HepG2 (cell line): ENCODE results near the gene KRTAP1-4. TPM values are rescaled to one million over a fixed set of nuclear protein-coding genes. Genes with fewer than 3 reads are reported as not detected.

Experiments
- ATAC-seq: fragments of 200-7000 bp; cut with Tn5 transposase; 3 replicates; pipeline ENCODE4 v1.9.1; 2020; ENCODE audit warnings: mild to moderate bottlenecking, moderate library complexity
- BruUV-seq: library from RNA; stranded (reverse); fragments of 400-500 nt; replicated peaks from 2 replicates; lab custom pipeline; 2021; lab: Mats Ljungman, UMichigan
- CTCF ChIA-PET: fragments of 300-600 bp; formaldehyde crosslinking; extraction: SDS; loops from one replicate; lab custom pipeline; 2021; ENCODE audit warnings: low total read pairs, inconsistent platforms, low intra/inter-chr PET ratio; lab: Yijun Ruan, JAX
- POLR2A ChIA-PET: fragments of 350-600 bp; sonication (Branson Sonifier 250); formaldehyde crosslinking; loops from one replicate; lab custom pipeline; 2020; ENCODE audit warnings: antibody characterized with exemption, inconsistent platforms; lab: Yijun Ruan, JAX
- DNase-seq: peaks from one replicate; pipeline ENCODE4 v3.0.0-alpha.2; 2015; ENCODE audit warnings: low spot score
- FAIRE-seq: peaks from 3 replicates; lab custom pipeline; 2011; peaks lifted over from hg19 to GRCh38; lab: Jason Lieb, UNC
- H2AFZ ChIP-seq: one replicate; pipeline ENCODE4 v1.6.1; 2011; ENCODE audit warnings: low read length, inconsistent platforms
- H3K27ac ChIP-seq: fragments of 300-600 bp; 3 replicates; pipeline ENCODE4 v1.8.0; 2011; ENCODE audit warnings: mixed run types, mild to moderate bottlenecking, mixed read lengths, low read length, inconsistent platforms; ENCODE audit not compliant: insufficient read depth; ENCODE audit errors: extremely low read length
- H3K27me3 ChIP-seq, 2 experiments: fragments of 200-600 bp in 1 of 2; 2 replicates in 1 of 2; 3 replicates in 1 of 2; pipeline versions ENCODE4 v1.6.0 to v1.8.0; 2011; ENCODE audit warnings: low read length in 2 of 2, mild to moderate bottlenecking in 2 of 2, moderate library complexity in 2 of 2, inconsistent platforms in 1 of 2; ENCODE audit not compliant: insufficient read depth in 2 of 2, control insufficient read depth in 1 of 2
- H3K36me3 ChIP-seq, 2 experiments: fragments of 200-600 bp in 1 of 2; replicated peaks in 1 of 2; 2 replicates in 1 of 2; 3 replicates in 1 of 2; pipeline versions ENCODE4 v1.5.1 to v1.8.0; 2011; ENCODE audit warnings: low read length in 2 of 2, inconsistent platforms in 1 of 2; ENCODE audit not compliant: insufficient read depth in 2 of 2, control insufficient read depth in 1 of 2
- H3K4me1 ChIP-seq: 2 replicates; pipeline ENCODE4 v1.5.1; 2012; ENCODE audit warnings: low read length, inconsistent platforms; ENCODE audit not compliant: insufficient read depth
- H3K4me2 ChIP-seq: 2 replicates; pipeline ENCODE4 v1.6.0; 2011; ENCODE audit warnings: low read depth, low read length, inconsistent platforms
- H3K4me3 ChIP-seq, 3 experiments: fragments of 200-600 bp in 1 of 3; sonication (generic), shearing (Covaris generic) in 1 of 3; replicated peaks in 1 of 3; 2 replicates each; pipeline ENCODE4 v1.5.1; 2011 to 2016; ENCODE audit warnings: low read length in 3 of 3, inconsistent platforms in 2 of 3, low read depth in 2 of 3, mild to moderate bottlenecking in 2 of 3, control low read depth in 1 of 3, mixed read lengths in 1 of 3; ENCODE audit not compliant: insufficient read depth in 1 of 3
- H3K79me2 ChIP-seq: one replicate; pipeline ENCODE4 v1.6.1; 2011; ENCODE audit warnings: low read length, inconsistent platforms; ENCODE audit not compliant: insufficient read depth
- H3K9ac ChIP-seq: 2 replicates; pipeline ENCODE4 v1.6.0; 2011; ENCODE audit warnings: mild to moderate bottlenecking, low read depth, low read length, inconsistent platforms; ENCODE audit not compliant: insufficient read depth
- H3K9me3 ChIP-seq: 2 replicates; pipeline ENCODE4 v1.5.1; 2012; ENCODE audit warnings: mild to moderate bottlenecking, low read length
- H4K20me1 ChIP-seq: 2 replicates; pipeline ENCODE4 v1.6.0; 2011; ENCODE audit warnings: inconsistent platforms, mild to moderate bottlenecking, low read length, moderate library complexity; ENCODE audit not compliant: insufficient read depth
- KDM2A ChIP-seq: sonication (generic); formaldehyde crosslinking; IDR thresholded peaks from 2 replicates; pipeline ENCODE4 v1.4.0; 2020; ENCODE audit warnings: low read depth, missing genetic modification reagents, borderline replicate concordance
- RBM39 ChIP-seq: fragments of 200-400 bp; formaldehyde crosslinking; IDR thresholded peaks from one replicate; pipeline ENCODE4 v1.6.1; 2018; ENCODE audit warnings: antibody characterized with exemption, mild to moderate bottlenecking, low read depth, low read length; ENCODE audit not compliant: poor library complexity, severe bottlenecking
- RFX1 ChIP-seq: fragments of 450-650 bp; IDR thresholded peaks from 2 replicates; pipeline ENCODE4 v1.6.1; 2017
- SCMH1 ChIP-seq: sonication (generic); formaldehyde crosslinking; IDR thresholded peaks from 2 replicates; pipeline ENCODE4 v1.9.0; 2021; ENCODE audit warnings: missing genetic modification reagents, mild to moderate bottlenecking, borderline replicate concordance
- XRCC5 ChIP-seq: fragments of 200-400 bp; formaldehyde crosslinking; optimal IDR thresholded peaks from 2 replicates; pipeline ENCODE3; 2017; ENCODE audit warnings: mild to moderate bottlenecking, low read length
- ZBTB1 ChIP-seq: sonication (generic); formaldehyde crosslinking; IDR thresholded peaks from 2 replicates; pipeline ENCODE4 v1.4.0; 2020; ENCODE audit warnings: missing genetic modification reagents, borderline replicate concordance
- ZFX ChIP-seq: sonication (generic); formaldehyde crosslinking; IDR thresholded peaks from 2 replicates; pipeline ENCODE4 v1.4.0; 2020; ENCODE audit warnings: mild to moderate bottlenecking, low read depth, missing genetic modification reagents, moderate library complexity
- ZKSCAN1 ChIP-seq: fragments of 150-350 bp; IDR thresholded peaks from 2 replicates; pipeline ENCODE4 v1.6.1; 2014; ENCODE audit warnings: low read length
- ZNF709 ChIP-seq: sonication (generic); formaldehyde crosslinking; IDR thresholded peaks from 2 replicates; pipeline ENCODE4 v1.5.0; 2020; ENCODE audit warnings: mild to moderate bottlenecking, missing genetic modification reagents
- ZNF737 ChIP-seq: sonication (generic); formaldehyde crosslinking; IDR thresholded peaks from 2 replicates; pipeline ENCODE4 v1.5.0; 2020; ENCODE audit warnings: missing genetic modification reagents, mild to moderate bottlenecking, borderline replicate concordance
- ZNF816 ChIP-seq: sonication (generic); formaldehyde crosslinking; IDR thresholded peaks from 2 replicates; pipeline ENCODE4 v1.8.0; 2022; ENCODE audit warnings: missing genetic modification reagents, mild to moderate bottlenecking, borderline replicate concordance
- WGBS: methylation state at CpG from one replicate; pipeline ENCODE4 v1.1.6; 2017; ENCODE audit warnings: low lambda C conversion rate; 5-methylcytosine and 5-hydroxymethylcytosine counted together
- in situ Hi-C: cut with HindIII; loops from 2 replicates; pipeline ENCODE4 v1.10.0; 2017; ENCODE audit warnings: low pct_unique_long_range_greater_than_20kb; ENCODE audit not compliant: extremely low pct_ligation_motif_present
- intact Hi-C: fragments of 100-400 bp; cut with micrococcal nuclease; formaldehyde crosslinking; loops from one replicate; pipeline ENCODE4 v1.10.0; 2022; ENCODE audit not compliant: unreplicated experiment
- polyA plus RNA-seq, 8 experiments: library from polyadenylated mRNA; depleted of rRNA in 3 of 8; stranded (reverse) in 7 of 8; unstranded in 1 of 8; fragments of >200 nt; fragmentation: Illumina TruSeq in 4 of 8; extraction: Trizol in 4 of 8; gene quantifications; 2 replicates each; pipeline versions ENCODE4 v1.2.1 to v1.2.3, GENCODE V29; 2011 to 2016; ENCODE audit warnings: low read depth in 4 of 8, missing spikeins in 1 of 8, mixed read lengths in 1 of 8; ENCODE audit not compliant: insufficient read depth in 1 of 8
- total RNA-seq, 5 experiments: library from RNA; depleted of rRNA; stranded (reverse); fragments of >200 nt; fragmentation: Illumina TruSeq; extraction: Trizol; gene quantifications; 2 replicates each; pipeline ENCODE4 v1.2.3, GENCODE V29; 2016; ENCODE audit warnings: low read depth in 1 of 5
- TF ChIP-seq, protein P1 (sequence below): IDR thresholded peaks from 2 replicates; pipeline ENCODE4 v1.6.1; 2018; ENCODE audit warnings: missing genetic modification reagents
- TF ChIP-seq, protein P2 (sequence below): sonication (generic); formaldehyde crosslinking; IDR thresholded peaks from 2 replicates; pipeline ENCODE4 v1.4.0; 2020; ENCODE audit warnings: mild to moderate bottlenecking, missing genetic modification reagents
- TF ChIP-seq, protein P3 (sequence below): sonication (generic); formaldehyde crosslinking; IDR thresholded peaks from 2 replicates; pipeline ENCODE4 v1.5.1; 2020; ENCODE audit warnings: missing genetic modification reagents, mild to moderate bottlenecking, borderline replicate concordance

The KRTAP1-4 gene
- total and polyA plus RNA-seq, 2 of the 13 experiments (the other 11 are each of a cell fraction or from before 2014, with no cell fraction given) = not detected

DNA sequence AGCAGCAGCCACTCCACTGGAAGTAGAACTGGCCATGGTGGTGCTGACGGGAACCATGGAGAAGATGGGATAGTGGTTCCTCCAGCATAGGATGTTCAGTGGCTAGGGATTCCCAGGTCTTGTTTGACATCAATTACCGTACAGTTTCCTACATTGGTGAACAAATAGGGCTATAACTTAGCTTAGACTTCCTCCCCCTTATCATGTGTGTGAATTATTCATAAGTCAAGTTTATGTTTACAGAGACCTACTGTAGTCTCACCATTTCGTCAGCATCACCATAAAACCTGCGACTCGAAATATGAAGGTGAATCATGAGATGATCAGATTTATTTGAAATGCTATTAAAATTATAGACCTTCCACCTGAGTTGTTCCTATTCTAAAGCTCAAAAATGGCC lies 28.7 kb upstream of the KRTAP1-4 start:
- ATAC-seq = no peak
- FAIRE-seq = no peak
- no TSS peak for BruUV-seq
- Histone ChIP-seq H3K36me3 (no peaks in the 10 kb centered on the region), H4K20me1 (no peaks in the 10 kb centered on the region), H3K9ac (peak overlapping the region; percentile 51), H3K79me2 (no peaks in the 10 kb centered on the region), H3K4me1 (peaks cover 53% of the 10 kb centered on the region), H3K4me2 (peak overlapping the region; percentile 51), H3K4me3 (no peak overlapping the region), H3K27me3 (no peaks in the 10 kb centered on the region), H2AFZ (no peak overlapping the region), H3K27ac (peak overlapping the region; percentile 79), H3K9me3 (no peaks in the 10 kb centered on the region)
- ChIA-PET POLR2A (interaction anchor here (0.7 to 1.6 kb wide), 10 partner anchors 11 to 630 kb away, joined by 3 to 15 read pairs (median 4); partner anchors contain the start of gene KRTAP3-1), CTCF (no interaction called here)
- intact Hi-C loops = loop anchor here (2.0 kb wide), 1 partner anchor 50 kb away; the partner anchor contains the start of gene KRTAP3-1
- DNase-seq = peak; percentile 48
- whole genome bisulfite sequencing = 46% methylated on average over 5 of the region's 5 CpGs
- in situ Hi-C loops = loop anchor here (5.0 to 10.0 kb wide), 2 partner anchors 51 to 104 kb away; partner anchors contain the start of gene KRTAP3-1
- no peak for TF ChIP-seq ZFX (CRISPR knock-in tag)
- TF ChIP-seq, protein P1, sequence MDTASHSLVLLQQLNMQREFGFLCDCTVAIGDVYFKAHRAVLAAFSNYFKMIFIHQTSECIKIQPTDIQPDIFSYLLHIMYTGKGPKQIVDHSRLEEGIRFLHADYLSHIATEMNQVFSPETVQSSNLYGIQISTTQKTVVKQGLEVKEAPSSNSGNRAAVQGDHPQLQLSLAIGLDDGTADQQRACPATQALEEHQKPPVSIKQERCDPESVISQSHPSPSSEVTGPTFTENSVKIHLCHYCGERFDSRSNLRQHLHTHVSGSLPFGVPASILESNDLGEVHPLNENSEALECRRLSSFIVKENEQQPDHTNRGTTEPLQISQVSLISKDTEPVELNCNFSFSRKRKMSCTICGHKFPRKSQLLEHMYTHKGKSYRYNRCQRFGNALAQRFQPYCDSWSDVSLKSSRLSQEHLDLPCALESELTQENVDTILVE (CRISPR knock-in tag) = no peak
- TF ChIP-seq, protein P2, sequence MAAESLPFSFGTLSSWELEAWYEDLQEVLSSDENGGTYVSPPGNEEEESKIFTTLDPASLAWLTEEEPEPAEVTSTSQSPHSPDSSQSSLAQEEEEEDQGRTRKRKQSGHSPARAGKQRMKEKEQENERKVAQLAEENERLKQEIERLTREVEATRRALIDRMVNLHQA (CRISPR knock-in tag) = no peak
- no peak for TF ChIP-seq ZNF816 (CRISPR knock-in tag)
- TF ChIP-seq ZBTB1 (CRISPR knock-in tag) = no peak
- TF ChIP-seq, protein P3, sequence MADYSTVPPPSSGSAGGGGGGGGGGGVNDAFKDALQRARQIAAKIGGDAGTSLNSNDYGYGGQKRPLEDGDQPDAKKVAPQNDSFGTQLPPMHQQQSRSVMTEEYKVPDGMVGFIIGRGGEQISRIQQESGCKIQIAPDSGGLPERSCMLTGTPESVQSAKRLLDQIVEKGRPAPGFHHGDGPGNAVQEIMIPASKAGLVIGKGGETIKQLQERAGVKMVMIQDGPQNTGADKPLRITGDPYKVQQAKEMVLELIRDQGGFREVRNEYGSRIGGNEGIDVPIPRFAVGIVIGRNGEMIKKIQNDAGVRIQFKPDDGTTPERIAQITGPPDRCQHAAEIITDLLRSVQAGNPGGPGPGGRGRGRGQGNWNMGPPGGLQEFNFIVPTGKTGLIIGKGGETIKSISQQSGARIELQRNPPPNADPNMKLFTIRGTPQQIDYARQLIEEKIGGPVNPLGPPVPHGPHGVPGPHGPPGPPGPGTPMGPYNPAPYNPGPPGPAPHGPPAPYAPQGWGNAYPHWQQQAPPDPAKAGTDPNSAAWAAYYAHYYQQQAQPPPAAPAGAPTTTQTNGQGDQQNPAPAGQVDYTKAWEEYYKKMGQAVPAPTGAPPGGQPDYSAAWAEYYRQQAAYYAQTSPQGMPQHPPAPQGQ (CRISPR knock-in tag) = no peak
- TF ChIP-seq ZKSCAN1 = no peak
- no peak for TF ChIP-seq RBM39
- no peak for TF ChIP-seq KDM2A (CRISPR knock-in tag)
- TF ChIP-seq SCMH1 = no peak
- no peak for TF ChIP-seq ZNF737
- TF ChIP-seq XRCC5 = no peak
- TF ChIP-seq ZNF709 (CRISPR knock-in tag) = no peak
- TF ChIP-seq RFX1 = no peak
